Measurements from ENCODE around the gene DHX57.

DHX57 gene

DNA sequence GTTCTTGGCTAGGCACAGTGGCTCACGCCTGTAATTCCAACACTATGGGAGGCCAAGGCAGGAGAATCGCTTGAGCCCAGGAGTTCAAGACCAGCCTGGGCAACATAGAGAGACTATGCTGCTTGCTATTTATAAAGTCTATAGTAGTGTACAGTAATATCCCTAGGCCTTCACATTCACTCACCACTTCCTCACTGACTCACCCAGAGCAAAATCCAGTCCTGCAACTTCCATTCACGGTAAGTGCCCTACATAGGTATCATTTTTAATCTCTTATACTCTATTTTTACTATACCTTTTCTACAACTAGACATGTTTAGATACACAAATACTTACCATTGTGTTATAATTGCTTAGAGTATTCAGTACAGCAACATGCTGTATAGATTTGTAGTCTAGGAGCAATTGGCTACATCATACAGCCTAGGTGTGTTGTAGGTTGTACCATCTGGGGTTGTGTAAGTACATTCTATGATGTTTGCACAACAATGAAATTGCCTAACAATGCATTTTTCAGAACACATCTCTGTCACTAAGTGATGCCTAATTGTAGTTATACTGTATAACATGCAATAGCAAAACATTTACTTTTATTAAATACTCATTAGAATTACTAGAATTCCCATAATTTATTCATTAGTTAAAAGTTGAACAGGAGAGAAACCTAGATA is 8.8 kb downstream of the DHX57 start:
- TF ChIP-seq, protein P1, sequence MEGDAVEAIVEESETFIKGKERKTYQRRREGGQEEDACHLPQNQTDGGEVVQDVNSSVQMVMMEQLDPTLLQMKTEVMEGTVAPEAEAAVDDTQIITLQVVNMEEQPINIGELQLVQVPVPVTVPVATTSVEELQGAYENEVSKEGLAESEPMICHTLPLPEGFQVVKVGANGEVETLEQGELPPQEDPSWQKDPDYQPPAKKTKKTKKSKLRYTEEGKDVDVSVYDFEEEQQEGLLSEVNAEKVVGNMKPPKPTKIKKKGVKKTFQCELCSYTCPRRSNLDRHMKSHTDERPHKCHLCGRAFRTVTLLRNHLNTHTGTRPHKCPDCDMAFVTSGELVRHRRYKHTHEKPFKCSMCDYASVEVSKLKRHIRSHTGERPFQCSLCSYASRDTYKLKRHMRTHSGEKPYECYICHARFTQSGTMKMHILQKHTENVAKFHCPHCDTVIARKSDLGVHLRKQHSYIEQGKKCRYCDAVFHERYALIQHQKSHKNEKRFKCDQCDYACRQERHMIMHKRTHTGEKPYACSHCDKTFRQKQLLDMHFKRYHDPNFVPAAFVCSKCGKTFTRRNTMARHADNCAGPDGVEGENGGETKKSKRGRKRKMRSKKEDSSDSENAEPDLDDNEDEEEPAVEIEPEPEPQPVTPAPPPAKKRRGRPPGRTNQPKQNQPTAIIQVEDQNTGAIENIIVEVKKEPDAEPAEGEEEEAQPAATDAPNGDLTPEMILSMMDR (IDR thresholded peaks at IDR 0.05): no peak
- H3K9me3 ChIP-seq: no peaks in the 10 kb centered on the region
- no peak for DNase-seq
- no peak overlapping the region for H3K4me3 ChIP-seq
- no peak overlapping the region for H3K27ac ChIP-seq
- H3K4me1 ChIP-seq: no peaks in the 10 kb centered on the region
- peaks cover 19 to 40% (median 31%) of the 10 kb centered on the region in 3 donors for H3K36me3 ChIP-seq
- intact Hi-C loops (cut with DNase I; ENCODE audit: low total_unique reads): no loop called here
- no peaks in the 10 kb centered on the region for H3K27me3 ChIP-seq

DNA sequence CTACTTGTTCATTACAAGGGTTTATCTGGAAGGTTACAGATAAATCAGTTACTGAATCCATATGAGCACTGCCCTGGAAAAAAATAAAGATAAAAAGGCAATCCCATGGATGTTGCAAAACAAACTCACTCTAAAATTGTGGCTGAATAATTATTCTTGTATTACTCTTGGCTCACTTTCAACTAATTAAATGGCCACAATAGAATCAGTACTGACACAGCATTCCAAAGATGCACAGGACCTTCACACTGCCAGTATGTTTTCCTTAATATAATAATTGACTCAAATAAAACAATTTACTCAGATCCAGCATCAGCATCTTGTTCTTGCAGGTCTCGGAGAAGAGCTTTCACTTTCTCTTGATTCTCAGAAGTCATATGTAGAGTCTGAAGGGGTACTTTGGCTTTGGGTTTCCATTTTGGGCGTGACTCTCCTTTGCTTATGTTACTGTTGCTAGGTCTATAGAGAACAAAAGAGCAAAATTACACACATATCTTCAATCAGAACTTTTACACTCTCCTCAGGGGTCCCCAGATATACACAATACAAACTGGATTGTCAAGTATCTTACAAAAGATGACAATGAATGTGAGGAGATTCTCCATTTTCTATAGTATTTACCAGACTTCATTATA is 12.6 kb downstream of the DHX57 start:
- intact Hi-C loops (cut with DNase I; ENCODE audit: low total_unique reads): no loop called here
- DNase-seq: no peak
- TF ChIP-seq, protein P1 (IDR thresholded peaks at IDR 0.05): no peak
- no peaks in the 10 kb centered on the region for H3K4me1 ChIP-seq
- H3K27me3 ChIP-seq: no peaks in the 10 kb centered on the region
- no peak overlapping the region for H3K27ac ChIP-seq
- peaks cover 53 to 76% (median 66%) of the 10 kb centered on the region in 3 donors for H3K36me3 ChIP-seq
- H3K9me3 ChIP-seq: no peaks in the 10 kb centered on the region
- no peak overlapping the region for H3K4me3 ChIP-seq

DNA sequence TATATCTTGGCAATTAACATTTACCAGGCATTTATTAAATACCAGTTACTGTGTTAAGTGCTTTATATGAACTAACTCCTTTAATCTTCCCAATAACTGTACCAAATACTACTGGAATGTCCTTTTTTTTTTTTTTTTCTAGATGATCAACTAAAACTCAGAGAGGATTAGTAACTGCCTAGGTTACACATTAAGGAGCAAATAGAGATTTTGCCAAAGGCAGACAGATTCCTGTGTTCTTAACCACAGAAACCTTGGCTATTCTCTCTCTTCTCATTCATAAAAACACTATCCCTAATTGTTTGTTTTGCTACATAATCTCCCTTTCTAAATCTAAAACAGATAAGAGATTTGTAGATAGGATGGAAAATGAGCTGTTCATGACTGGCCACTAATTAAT is 13.3 kb downstream of the DHX57 start:
- no peaks in the 10 kb centered on the region for H3K9me3 ChIP-seq
- intact Hi-C loops (cut with DNase I; ENCODE audit: low total_unique reads): no loop called here
- no peak overlapping the region for H3K4me3 ChIP-seq
- no peaks in the 10 kb centered on the region for H3K27me3 ChIP-seq
- peaks cover 60 to 75% (median 66%) of the 10 kb centered on the region in 3 donors for H3K36me3 ChIP-seq
- H3K4me1 ChIP-seq: no peaks in the 10 kb centered on the region
- H3K27ac ChIP-seq: no peak overlapping the region
- TF ChIP-seq, protein P1 (IDR thresholded peaks at IDR 0.05): no peak
- DNase-seq: no peak

DNA sequence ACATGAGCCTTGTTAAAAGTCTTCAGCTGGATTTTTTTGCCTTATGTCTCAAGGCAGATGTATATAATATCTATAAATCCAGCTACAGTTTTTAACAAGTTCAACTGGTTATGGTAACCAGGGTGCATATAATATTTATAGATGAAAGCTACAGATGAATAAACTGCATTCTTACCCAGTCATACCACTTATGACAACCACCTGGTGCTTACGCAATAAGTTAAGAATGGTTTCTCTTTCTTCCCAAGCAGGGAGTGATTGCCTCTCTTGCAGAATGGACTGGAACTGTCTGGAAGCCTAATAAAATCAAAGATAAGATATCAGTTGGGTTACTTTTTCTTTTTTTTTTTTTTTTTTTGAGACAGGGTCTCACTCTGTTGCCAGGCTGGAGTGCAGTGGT is 19.6 kb downstream of the DHX57 start:
- Histone ChIP-seq H3K27me3 (no peaks in the 10 kb centered on the region), H3K4me1 (no peaks in the 10 kb centered on the region), H3K27ac (no peak overlapping the region), H3K36me3 (peaks cover 69 to 90% (median 90%) of the 10 kb centered on the region in 3 donors), H3K4me3 (no peak overlapping the region), H3K9me3 (no peaks in the 10 kb centered on the region)
- TF ChIP-seq, protein P1 (IDR thresholded peaks at IDR 0.05): no peak
- intact Hi-C loops (cut with DNase I; ENCODE audit: low total_unique reads): no loop called here
- DNase-seq: no peak

DNA sequence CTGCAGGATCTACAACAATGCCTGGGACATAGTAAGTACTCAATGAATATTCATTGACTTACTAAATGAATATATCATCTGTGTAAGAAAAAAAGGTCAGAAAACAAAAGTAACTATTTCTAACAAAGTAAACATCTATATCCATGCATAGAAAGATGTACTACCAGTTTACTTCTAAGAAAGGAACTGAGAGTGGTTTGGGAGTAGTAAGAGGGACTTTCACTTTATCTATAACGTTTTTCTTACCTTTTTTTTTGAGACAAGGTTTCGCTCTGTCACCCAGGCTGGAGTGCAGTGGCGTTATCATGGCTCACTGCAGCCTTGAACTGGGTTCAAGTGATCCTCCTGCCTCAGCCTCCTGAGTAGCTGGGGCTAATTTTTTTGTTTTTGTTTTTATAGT is 25.7 kb downstream of the DHX57 start:
- TF ChIP-seq, protein P1 (IDR thresholded peaks at IDR 0.05): no peak
- no peak overlapping the region for H3K4me3 ChIP-seq
- H3K27ac ChIP-seq: no peak overlapping the region
- no peaks in the 10 kb centered on the region for H3K4me1 ChIP-seq
- no peaks in the 10 kb centered on the region for H3K9me3 ChIP-seq
- H3K36me3 ChIP-seq: peaks cover 36 to 85% (median 52%) of the 10 kb centered on the region in 3 donors
- no peaks in the 10 kb centered on the region for H3K27me3 ChIP-seq
- no peak for DNase-seq
- intact Hi-C loops (cut with DNase I; ENCODE audit: low total_unique reads): no loop called here

All from tibial artery (tissue), 4 donors.